Upper lobe of left lung (tissue), 6 donors: Measurements from ENCODE around the gene SAMD3. TPM values are rescaled to one million over a fixed set of nuclear protein-coding genes. Genes with fewer than 3 reads are reported as not detected.
"Not testable (repeated sequence)": the region's sequence is repeated elsewhere in the genome, so short reads cannot be mapped to it uniquely, and the experiment has no call there.

ENCODE experiments used
- ATAC-seq, 2 donors: fragments of 200-7000 bp; cut with Tn5 transposase; one replicate each; pipeline ENCODE4 v1.9.1; 2022; ENCODE audit warnings: mild to moderate bottlenecking in 2 of 2, moderate library complexity in 2 of 2; ENCODE audit not compliant: low FRiP score in 2 of 2
- DNase-seq, 2 donors: peaks; one replicate each; pipeline ENCODE4 v3.0.0-alpha.2; 2019 to 2020
- H3K27ac ChIP-seq, 4 donors: fragments of 200-600 bp; sonication (generic); one replicate each; pipeline ENCODE4 v1.5.1; 2016 to 2019
- H3K27me3 ChIP-seq, 4 donors: fragments of 200-600 bp; sonication (generic); one replicate each; pipeline ENCODE4 v1.5.1; 2017 to 2019
- H3K36me3 ChIP-seq, 4 donors: fragments of 200-600 bp; sonication (generic); one replicate each; pipeline ENCODE4 v1.5.1; 2016 to 2019
- H3K4me1 ChIP-seq, 4 donors: fragments of 200-600 bp; sonication (generic); one replicate each; pipeline ENCODE4 v1.5.1; 2018 to 2019
- H3K4me3 ChIP-seq, 4 donors: fragments of 200-600 bp; sonication (generic); one replicate each; pipeline ENCODE4 v1.5.1; 2017 to 2019; ENCODE audit warnings: mild to moderate bottlenecking in 2 of 4, moderate library complexity in 1 of 4
- H3K9me3 ChIP-seq, 4 donors: fragments of 200-600 bp; sonication (generic); one replicate each; pipeline ENCODE4 v1.5.1; 2018 to 2019
- EP300 ChIP-seq, 4 donors: sonication (generic); formaldehyde crosslinking; IDR thresholded peaks; one replicate each; pipeline ENCODE4 v1.5.1; 2017; ENCODE audit warnings: antibody characterized with exemption in 4 of 4, control low read depth in 2 of 4
- POLR2A ChIP-seq, 4 donors: fragments of 450-650 bp; IDR thresholded peaks; one replicate each; pipeline ENCODE4 v1.5.1; 2016 to 2017; ENCODE audit warnings: antibody characterized with exemption in 4 of 4, mild to moderate bottlenecking in 2 of 4
- POLR2AphosphoS5 ChIP-seq, 2 donors: sonication (generic); formaldehyde crosslinking; IDR thresholded peaks; one replicate each; pipeline ENCODE4 v1.5.1; 2017; ENCODE audit warnings: antibody characterized with exemption in 2 of 2
- WGBS, 2 donors: methylation state at CpG; one replicate each; pipeline ENCODE4 v1.1.5; 2017 to 2018; 5-methylcytosine and 5-hydroxymethylcytosine counted together
- total RNA-seq, 6 donors: library from RNA; depleted of rRNA in 4 of 6; stranded (reverse); fragments of >200 nt in 4 of 6; gene quantifications; one replicate each; pipeline versions ENCODE4 v1.1.0 to v1.2.1, GENCODE V29; 2016 to 2021
- TF ChIP-seq, protein P1 (sequence below), 6 experiments: fragments of 450-650 bp in 4 of 6; fragments of 200-600 bp in 2 of 6; sonication (generic) in 2 of 6; IDR thresholded peaks; one replicate each; pipeline ENCODE4 v1.5.1; 2016 to 2019; ENCODE audit warnings: antibody characterized with exemption in 6 of 6
- donor health status: DM: no; HTN: no; CAD: no; lungs with moderate emphysema.
- donor health status: DM: no; HTN: yes; CAD: no; lungs with severe emphysema.

The SAMD3 gene
- total RNA-seq, 6 donors from 2014 or later, result 2.8 to 11.4 (median 5.2) TPM

DNA sequence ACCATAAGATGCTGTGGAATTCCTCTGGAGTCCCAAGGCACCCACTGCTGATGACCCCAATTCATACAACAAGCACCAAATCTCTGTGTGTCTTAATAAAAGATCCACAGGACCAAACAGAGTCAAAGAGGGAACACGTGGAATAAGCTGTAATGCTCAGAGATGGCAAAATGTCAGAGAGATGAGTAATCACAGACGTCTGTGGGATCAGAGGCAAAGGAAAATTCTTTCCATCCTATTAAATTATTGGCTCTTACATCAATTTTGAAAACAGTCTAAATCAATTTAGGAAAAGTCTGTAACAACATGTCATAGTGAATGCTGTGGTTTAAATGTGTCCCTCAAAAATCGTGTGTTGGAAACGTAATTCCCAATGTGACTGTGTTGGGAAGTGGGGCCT, 17.5 kb upstream of the SAMD3 start:
- DNase-seq (no peak), ATAC-seq (peak in 1 of 2 donors; percentile 73)
- WGBS, 2 donors, result 73 to 82% methylated on average over 4 of the region's 4 CpGs
- Histone ChIP-seq H3K4me1 (no peaks in the 10 kb centered on the region), H3K4me3 (no peak overlapping the region), H3K27me3 (no peaks in the 10 kb centered on the region), H3K27ac (no peak overlapping the region), H3K36me3 (no peaks in the 10 kb centered on the region), H3K9me3 (no peaks in the 10 kb centered on the region)
- TF ChIP-seq POLR2A (IDR thresholded peaks at IDR 0.05) (no peak), POLR2AphosphoS5 (IDR thresholded peaks at IDR 0.05) (no peak), EP300 (IDR thresholded peaks at IDR 0.05) (no peak)
- TF ChIP-seq, protein P1, sequence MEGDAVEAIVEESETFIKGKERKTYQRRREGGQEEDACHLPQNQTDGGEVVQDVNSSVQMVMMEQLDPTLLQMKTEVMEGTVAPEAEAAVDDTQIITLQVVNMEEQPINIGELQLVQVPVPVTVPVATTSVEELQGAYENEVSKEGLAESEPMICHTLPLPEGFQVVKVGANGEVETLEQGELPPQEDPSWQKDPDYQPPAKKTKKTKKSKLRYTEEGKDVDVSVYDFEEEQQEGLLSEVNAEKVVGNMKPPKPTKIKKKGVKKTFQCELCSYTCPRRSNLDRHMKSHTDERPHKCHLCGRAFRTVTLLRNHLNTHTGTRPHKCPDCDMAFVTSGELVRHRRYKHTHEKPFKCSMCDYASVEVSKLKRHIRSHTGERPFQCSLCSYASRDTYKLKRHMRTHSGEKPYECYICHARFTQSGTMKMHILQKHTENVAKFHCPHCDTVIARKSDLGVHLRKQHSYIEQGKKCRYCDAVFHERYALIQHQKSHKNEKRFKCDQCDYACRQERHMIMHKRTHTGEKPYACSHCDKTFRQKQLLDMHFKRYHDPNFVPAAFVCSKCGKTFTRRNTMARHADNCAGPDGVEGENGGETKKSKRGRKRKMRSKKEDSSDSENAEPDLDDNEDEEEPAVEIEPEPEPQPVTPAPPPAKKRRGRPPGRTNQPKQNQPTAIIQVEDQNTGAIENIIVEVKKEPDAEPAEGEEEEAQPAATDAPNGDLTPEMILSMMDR (IDR thresholded peaks at IDR 0.05), result no peak

DNA sequence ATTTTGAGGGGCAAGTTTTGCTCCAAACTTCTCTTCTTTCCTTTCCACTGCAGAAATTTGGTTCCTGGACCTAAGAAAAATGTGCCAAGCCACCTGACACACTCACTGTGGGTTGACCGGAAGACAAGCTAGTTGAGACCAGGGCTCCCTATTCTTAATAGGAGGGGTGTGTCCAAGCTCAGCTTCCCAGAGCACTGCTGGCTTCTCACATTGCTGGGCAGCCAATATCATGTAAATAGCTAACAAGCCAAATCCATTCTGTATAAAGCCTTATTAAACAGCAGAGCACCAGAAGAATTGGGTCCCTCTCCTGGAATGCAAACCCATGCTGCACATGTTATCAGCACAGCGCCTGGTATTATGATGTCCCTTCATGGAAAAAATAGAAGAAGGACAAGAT, 17.0 kb upstream of the SAMD3 start:
- Histone ChIP-seq H3K36me3 (no peaks in the 10 kb centered on the region), H3K9me3 (no peaks in the 10 kb centered on the region), H3K4me1 (no peaks in the 10 kb centered on the region), H3K27me3 (no peaks in the 10 kb centered on the region), H3K4me3 (no peak overlapping the region), H3K27ac (no peak overlapping the region)
- ATAC-seq (peak in 1 of 2 donors; percentile 28), DNase-seq (no peak)
- WGBS, 2 donors, result 88 to 92% methylated on average over 2 of the region's 2 CpGs
- TF ChIP-seq, protein P1 (IDR thresholded peaks at IDR 0.05), result no peak
- TF ChIP-seq EP300 (IDR thresholded peaks at IDR 0.05) (no peak), POLR2AphosphoS5 (IDR thresholded peaks at IDR 0.05) (no peak), POLR2A (IDR thresholded peaks at IDR 0.05) (no peak)

GRCh38 chr6:130233330-130233729, 10.6 kb upstream of the SAMD3 start:
- Histone ChIP-seq H3K4me1 (no peaks in the 10 kb centered on the region), H3K36me3 (no peaks in the 10 kb centered on the region), H3K27me3 (no peaks in the 10 kb centered on the region), H3K27ac (no peak overlapping the region), H3K9me3 (no peaks in the 10 kb centered on the region), H3K4me3 (no peak overlapping the region)
- DNase-seq (no peak), ATAC-seq (no peak)
- TF ChIP-seq, protein P1 (IDR thresholded peaks at IDR 0.05), result no peak
- TF ChIP-seq POLR2A (IDR thresholded peaks at IDR 0.05) (no peak), POLR2AphosphoS5 (IDR thresholded peaks at IDR 0.05) (no peak), EP300 (IDR thresholded peaks at IDR 0.05) (no peak)
- WGBS, 2 donors, result 40 to 64% methylated on average over 3 of the region's 3 CpGs

- not testable (repeated sequence) for H3K36me3 ChIP-seq, H3K4me3 ChIP-seq, H3K9me3 ChIP-seq, ATAC-seq, DNase-seq, H3K27me3 ChIP-seq, H3K27ac ChIP-seq, H3K4me1 ChIP-seq
- 70 to 72% methylated on average over 6 of the region's 6 CpGs for WGBS, 2 donors
These were observed 7.8 kb upstream of the SAMD3 start for GRCh38 chr6:130230531-130230930.

- H3K4me3 ChIP-seq, result no peak overlapping the region
- H3K9me3 ChIP-seq, result no peaks in the 10 kb centered on the region
- H3K27ac ChIP-seq, result no peak overlapping the region
- DNase-seq, result no peak
- H3K27me3 ChIP-seq, result no peaks in the 10 kb centered on the region
- TF ChIP-seq EP300 (IDR thresholded peaks at IDR 0.05), result no peak
- WGBS, 2 donors, result 40 to 43% methylated on average over 4 of the region's 4 CpGs
- no peak for ATAC-seq
- H3K4me1 ChIP-seq, result no peaks in the 10 kb centered on the region
- no peaks in the 10 kb centered on the region for H3K36me3 ChIP-seq
These were observed 6.9 kb upstream of the SAMD3 start for GRCh38 chr6:130229645-130230044.

GRCh38 chr6:130223508-130223907, 757 bp upstream of the SAMD3 start:
- DNase-seq (peak in 1 of 2 donors; percentile 27), ATAC-seq (no peak)
- WGBS, 2 donors, result 94% methylated on average over 5 of the region's 5 CpGs; no CpG with 5 or more reads in 1 of the 2 donors
- Histone ChIP-seq H3K36me3 (no peaks in the 10 kb centered on the region), H3K9me3 (no peaks in the 10 kb centered on the region), H3K27ac (no peak overlapping the region), H3K4me1 (no peaks in the 10 kb centered on the region), H3K4me3 (no peak overlapping the region), H3K27me3 (no peaks in the 10 kb centered on the region)
- no peak for TF ChIP-seq EP300 (IDR thresholded peaks at IDR 0.05)
- no peak for TF ChIP-seq POLR2A (IDR thresholded peaks at IDR 0.05)
- TF ChIP-seq POLR2AphosphoS5 (IDR thresholded peaks at IDR 0.05), result no peak
- TF ChIP-seq, protein P1 (IDR thresholded peaks at IDR 0.05), result peak in 1 of 6 experiments; percentile 13
